PC-9 (cell line): ENCODE results near the gene MAP3K8. TPM values are rescaled to one million over a fixed set of nuclear protein-coding genes. Genes with fewer than 3 reads are reported as not detected.

ENCODE experiments used
- BruUV-seq: library from RNA; stranded (reverse); fragments of 400-500 nt; replicated peaks from 2 replicates; lab custom pipeline; 2021; lab: Mats Ljungman, UMichigan
- CTCF ChIA-PET: fragments of 300-600 bp; sonication (Branson Sonifier 250); formaldehyde crosslinking; loops from one replicate; lab custom pipeline; 2022; ENCODE audit warnings: antibody characterized with exemption; lab: Charles Lee
- POLR2A ChIA-PET: fragments of 300-600 bp; sonication (Branson Sonifier 250); formaldehyde crosslinking; loops from one replicate; lab custom pipeline; 2022; ENCODE audit warnings: antibody characterized with exemption; ENCODE audit not compliant: unreplicated experiment; lab: Charles Lee
- DNase-seq, 2 experiments: peaks; one replicate each; pipeline versions ENCODE4 v3.0.0 to v3.0.0-alpha.2; 2015 to 2022; ENCODE audit warnings: mixed read lengths in 1 of 2
- H2AFZ ChIP-seq: fragments of 200-600 bp; sonication (generic); 2 replicates; pipeline ENCODE4 v1.8.1; 2017; ENCODE audit warnings: antibody characterized with exemption
- H3F3A ChIP-seq: fragments of 200-600 bp; sonication (generic); 2 replicates; pipeline ENCODE4 v1.8.1; 2017; ENCODE audit warnings: antibody characterized with exemption, mild to moderate bottlenecking, low read depth; ENCODE audit not compliant: insufficient read depth
- H3K27ac ChIP-seq: fragments of 200-600 bp; sonication (generic); 2 replicates; pipeline ENCODE4 v1.6.1; 2016; ENCODE audit warnings: mixed run types
- H3K27me3 ChIP-seq: fragments of 200-600 bp; sonication (generic); 2 replicates; pipeline ENCODE4 v1.6.1; 2016; ENCODE audit warnings: low read depth, mixed run types; ENCODE audit not compliant: insufficient read depth
- H3K36me3 ChIP-seq: fragments of 200-600 bp; sonication (generic); 2 replicates; pipeline ENCODE4 v1.6.1; 2016; ENCODE audit warnings: low read depth, mixed run types
- H3K4me1 ChIP-seq: fragments of 200-600 bp; sonication (generic); replicated peaks from 2 replicates; pipeline ENCODE4 v1.6.1; 2016; ENCODE audit warnings: mixed run types; ENCODE audit not compliant: insufficient read depth
- H3K4me2 ChIP-seq: fragments of 200-600 bp; sonication (generic); 2 replicates; pipeline ENCODE4 v1.6.1; 2017; ENCODE audit warnings: mixed run types
- H3K4me3 ChIP-seq: fragments of 200-600 bp; sonication (generic); 2 replicates; pipeline ENCODE4 v1.6.1; 2016; ENCODE audit warnings: mixed run types
- H3K79me2 ChIP-seq: fragments of 200-600 bp; sonication (generic); 2 replicates; pipeline ENCODE4 v1.6.1; 2017; ENCODE audit warnings: low read depth, mixed run types
- H3K9me2 ChIP-seq: fragments of 200-600 bp; sonication (generic); 2 replicates; pipeline ENCODE4 v1.8.1; 2017; ENCODE audit warnings: mild to moderate bottlenecking; ENCODE audit not compliant: insufficient read depth
- H3K9me3 ChIP-seq: fragments of 200-600 bp; sonication (generic); 2 replicates; pipeline ENCODE4 v1.8.1; 2016; ENCODE audit warnings: low read depth; ENCODE audit not compliant: insufficient read depth
- H4K20me1 ChIP-seq: fragments of 200-600 bp; sonication (generic); 2 replicates; pipeline ENCODE4 v1.8.1; 2017; ENCODE audit not compliant: insufficient read depth
- EZH2 ChIP-seq: fragments of 200-600 bp; sonication (generic); IDR thresholded peaks from 2 replicates; pipeline ENCODE4 v1.8.0; 2017; ENCODE audit warnings: antibody characterized with exemption, low read depth
- intact Hi-C: fragments of 100-400 bp; cut with micrococcal nuclease; formaldehyde crosslinking; loops from one replicate; pipeline ENCODE4 v1.10.0; 2022; ENCODE audit not compliant: unreplicated experiment
- total RNA-seq: library from RNA; stranded (reverse); gene quantifications from 2 replicates; pipeline ENCODE4 v1.2.3, GENCODE V29; 2021
- TF ChIP-seq, protein P1 (sequence below): fragments of 200-600 bp; sonication (generic); conservative IDR thresholded peaks from 2 replicates; pipeline ENCODE4 v1.6.1; 2017; ENCODE audit warnings: mixed run types, antibody characterized with exemption, mild to moderate bottlenecking, moderate library complexity

The MAP3K8 gene
- total RNA-seq, 1 experiment from 2014 or later, result 14.3 TPM

DNA sequence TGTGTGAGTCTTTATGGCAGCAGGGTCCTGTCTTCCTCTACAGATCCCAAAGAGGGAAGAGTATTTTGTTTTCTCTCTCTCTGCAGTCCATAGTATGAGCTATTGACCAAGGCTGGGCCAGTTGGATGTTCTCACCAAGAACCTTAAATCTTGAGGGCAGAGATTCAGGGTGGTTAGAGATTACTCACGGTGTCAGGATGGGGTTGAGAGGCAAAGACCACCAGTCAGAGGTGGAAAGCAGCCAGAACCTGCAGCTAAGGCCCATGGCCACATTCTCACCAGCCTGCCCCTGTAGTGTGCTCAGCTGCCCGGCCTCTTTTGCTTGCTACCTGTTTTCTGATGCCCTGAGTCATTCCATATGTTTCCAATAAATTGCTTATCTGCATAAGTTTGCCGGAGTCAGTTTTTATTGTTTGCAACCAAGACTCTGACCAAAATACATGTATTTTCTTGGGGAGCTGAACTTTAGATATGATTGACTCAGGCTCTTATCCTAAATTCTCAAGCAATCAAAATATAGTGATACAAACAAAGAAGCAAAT, 67.0 kb downstream of the MAP3K8 start:
- Histone ChIP-seq H3K27me3 (no peaks in the 10 kb centered on the region), H3F3A (peaks cover 9% of the 10 kb centered on the region; the same call in 1 of the 2 replicates), H3K27ac (no peak overlapping the region), H3K9me3 (no peaks in the 10 kb centered on the region), H3K4me2 (no peak overlapping the region), H2AFZ (no peak overlapping the region), H3K4me1 (peaks cover 21% of the 10 kb centered on the region), H3K36me3 (no peaks in the 10 kb centered on the region), H3K79me2 (no peaks in the 10 kb centered on the region), H3K9me2 (no peaks in the 10 kb centered on the region), H4K20me1 (no peaks in the 10 kb centered on the region), H3K4me3 (no peak overlapping the region)
- DNase-seq, result no peak
- intact Hi-C loops, result no loop called here
- no peak for TF ChIP-seq EZH2
- TF ChIP-seq, protein P1, sequence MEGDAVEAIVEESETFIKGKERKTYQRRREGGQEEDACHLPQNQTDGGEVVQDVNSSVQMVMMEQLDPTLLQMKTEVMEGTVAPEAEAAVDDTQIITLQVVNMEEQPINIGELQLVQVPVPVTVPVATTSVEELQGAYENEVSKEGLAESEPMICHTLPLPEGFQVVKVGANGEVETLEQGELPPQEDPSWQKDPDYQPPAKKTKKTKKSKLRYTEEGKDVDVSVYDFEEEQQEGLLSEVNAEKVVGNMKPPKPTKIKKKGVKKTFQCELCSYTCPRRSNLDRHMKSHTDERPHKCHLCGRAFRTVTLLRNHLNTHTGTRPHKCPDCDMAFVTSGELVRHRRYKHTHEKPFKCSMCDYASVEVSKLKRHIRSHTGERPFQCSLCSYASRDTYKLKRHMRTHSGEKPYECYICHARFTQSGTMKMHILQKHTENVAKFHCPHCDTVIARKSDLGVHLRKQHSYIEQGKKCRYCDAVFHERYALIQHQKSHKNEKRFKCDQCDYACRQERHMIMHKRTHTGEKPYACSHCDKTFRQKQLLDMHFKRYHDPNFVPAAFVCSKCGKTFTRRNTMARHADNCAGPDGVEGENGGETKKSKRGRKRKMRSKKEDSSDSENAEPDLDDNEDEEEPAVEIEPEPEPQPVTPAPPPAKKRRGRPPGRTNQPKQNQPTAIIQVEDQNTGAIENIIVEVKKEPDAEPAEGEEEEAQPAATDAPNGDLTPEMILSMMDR, result no peak
- CTCF ChIA-PET, result no interaction called here
- no TSS peak for BruUV-seq
- POLR2A ChIA-PET, result no interaction called here

DNA sequence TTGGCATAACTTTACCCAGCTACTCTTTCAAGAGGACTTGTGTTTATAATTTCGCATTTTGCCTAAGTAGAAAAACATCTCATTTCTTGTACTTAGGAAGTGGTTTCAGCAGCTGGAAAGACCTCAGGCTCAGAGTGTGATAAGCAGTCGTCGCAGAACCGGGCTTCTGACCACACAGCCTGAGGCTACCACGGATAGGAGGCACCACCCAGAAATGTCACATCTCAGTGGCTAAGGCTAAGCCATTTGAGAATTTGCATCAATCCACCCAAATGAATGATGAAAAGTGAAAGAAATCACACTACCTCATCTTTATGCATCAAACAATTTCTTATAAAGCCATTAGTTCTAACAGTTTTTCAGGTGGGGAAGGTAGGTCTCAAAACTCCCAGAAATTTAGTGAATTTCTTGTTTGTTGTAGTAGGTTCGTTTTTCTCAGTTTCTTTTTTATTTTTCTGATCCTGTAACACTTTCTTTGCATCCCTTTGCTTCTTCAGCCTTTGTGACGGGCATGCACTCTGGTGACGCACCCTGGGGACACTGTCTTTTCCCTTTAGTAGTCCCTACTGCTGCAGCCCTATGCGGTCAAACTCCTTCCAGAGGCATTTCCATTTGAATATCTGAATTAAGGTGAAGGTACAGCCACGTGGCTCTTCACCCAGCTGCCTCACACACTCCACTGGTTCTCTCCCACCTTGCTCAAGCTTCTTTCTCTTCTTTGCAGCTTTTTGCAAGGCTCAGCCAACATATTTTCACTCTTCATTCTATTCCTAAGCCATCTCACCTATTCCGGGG, 68.5 kb downstream of the MAP3K8 start:
- Histone ChIP-seq H3K79me2 (no peaks in the 10 kb centered on the region), H3K9me3 (no peaks in the 10 kb centered on the region), H3K4me1 (peaks cover 15% of the 10 kb centered on the region), H3K36me3 (no peaks in the 10 kb centered on the region), H2AFZ (no peak overlapping the region), H3K4me2 (peak overlapping the region; percentile 38), H4K20me1 (no peaks in the 10 kb centered on the region), H3F3A (peaks cover 4% of the 10 kb centered on the region; the same call in 1 of the 2 replicates), H3K27ac (no peak overlapping the region), H3K9me2 (no peaks in the 10 kb centered on the region), H3K27me3 (no peaks in the 10 kb centered on the region), H3K4me3 (no peak overlapping the region)
- ChIA-PET CTCF (no interaction called here), POLR2A (interaction anchor here (0.5 to 0.6 kb wide), 2 partner anchors 69 to 637 kb away, joined by 4 to 5 read pairs; partner anchors contain the start of gene MAP3K8)
- intact Hi-C loops, result no loop called here
- peak; percentile 54 to 55 for DNase-seq
- no peak for TF ChIP-seq EZH2
- TF ChIP-seq, protein P1, result no peak
- BruUV-seq, result no TSS peak

DNA sequence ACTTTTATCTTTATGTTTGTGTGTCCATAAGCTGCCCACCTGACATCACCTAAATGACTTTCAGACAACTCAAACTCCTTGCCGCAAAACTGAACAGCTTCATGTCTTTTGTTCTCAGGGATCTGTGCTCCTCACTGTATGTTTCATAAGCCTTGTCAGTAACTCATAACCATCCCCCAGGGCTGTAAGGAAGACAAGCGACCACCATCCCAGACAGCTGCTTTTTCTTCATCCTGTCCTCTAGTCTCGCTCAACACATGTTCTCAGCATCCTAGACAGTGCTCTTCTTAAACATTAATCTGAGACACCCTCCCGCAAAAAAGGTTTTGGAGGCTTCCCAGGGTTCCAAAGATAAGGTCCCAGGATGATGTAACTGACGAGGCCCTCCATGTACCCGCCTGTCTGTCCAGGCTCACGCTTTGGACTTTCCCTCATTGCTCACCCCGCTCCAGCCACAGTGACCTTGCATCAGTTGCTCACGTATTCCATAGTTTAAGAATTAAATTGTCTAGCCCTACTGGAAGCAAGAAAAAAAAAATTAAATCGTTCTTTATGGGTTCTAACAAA, 69.8 kb downstream of the MAP3K8 start:
- no peaks in the 10 kb centered on the region for H3K79me2 ChIP-seq
- no peak for TF ChIP-seq EZH2
- TF ChIP-seq, protein P1, result no peak
- intact Hi-C loops, result no loop called here
- no peak overlapping the region for H3K4me3 ChIP-seq
- H3K9me2 ChIP-seq, result no peaks in the 10 kb centered on the region
- no peak for DNase-seq
- no peak overlapping the region for H2AFZ ChIP-seq
- H4K20me1 ChIP-seq, result no peaks in the 10 kb centered on the region
- POLR2A ChIA-PET, result interaction anchor here (0.7 kb wide), 1 partner anchor 80 kb away, joined by 3 read pairs; no protein-coding TSS in a partner anchor
- CTCF ChIA-PET, result no interaction called here
- H3K9me3 ChIP-seq, result no peaks in the 10 kb centered on the region
- no peak overlapping the region for H3K4me2 ChIP-seq
- BruUV-seq, result no TSS peak
- peaks cover 15% of the 10 kb centered on the region for H3K4me1 ChIP-seq
- H3K27me3 ChIP-seq, result no peaks in the 10 kb centered on the region
- H3K36me3 ChIP-seq, result no peaks in the 10 kb centered on the region
- peaks cover 4% of the 10 kb centered on the region; the same call in 1 of the 2 replicates for H3F3A ChIP-seq
- H3K27ac ChIP-seq, result no peak overlapping the region
